ENCODE results near the gene CAV3. TPM values are rescaled to one million over a fixed set of nuclear protein-coding genes. Genes with fewer than 3 reads are reported as not detected.

The CAV3 gene
- total and polyA plus RNA-seq, 9 of the 15 experiments (the other 6 are each of a cell fraction or from before 2014, with no cell fraction given) = not detected

- no peaks in the 10 kb centered on the region for H3K36me3 ChIP-seq (ENCODE audit: control insufficient read depth, insufficient read depth, low read length)
- no peak overlapping the region for H2AFZ ChIP-seq (ENCODE audit: low read depth, low read length)
- no peak overlapping the region for H3K9ac ChIP-seq (ENCODE audit: insufficient read depth in 1 of 2, low read depth in 2 of 2, low read length in 2 of 2)
- FAIRE-seq = no peak
- ChIA-PET CTCF (ENCODE audit: low intra/inter-chr PET ratio) (no interaction called here), POLR2A (interaction anchor here (1.0 kb wide), 1 partner anchor 14 kb away, joined by 3 read pairs; no protein-coding TSS in a partner anchor)
- no peak overlapping the region for H3K4me3 ChIP-seq
- BruUV-seq (replicated peaks) = no TSS peak
- WGBS (ENCODE audit: insufficient coverage, low coverage, missing lambda C conversion rate) = under 1% methylated on average over 7 of the region's 7 CpGs
- no peaks in the 10 kb centered on the region; the same call in 1 of the 2 replicates for H4K20me1 ChIP-seq (replicated peaks; ENCODE audit: control insufficient read depth, insufficient read depth, low read length)
- peaks cover 4 to 37% of the 10 kb centered on the region in 2 experiments; a peak in 3 of 5 replicates for H3K27me3 ChIP-seq (ENCODE audit: control insufficient read depth in 2 of 2, insufficient read depth in 2 of 2, low read length in 2 of 2)
- no peak for ATAC-seq
- H3K4me1 ChIP-seq (replicated peaks in 1 of 2; ENCODE audit: control insufficient read depth in 2 of 2, insufficient read depth in 2 of 2, low read length in 2 of 2) = peaks cover under 1 to 1% of the 10 kb centered on the region in 2 experiments; a peak in 3 of 5 replicates
- DNase-seq (ENCODE audit: extremely low read depth in 1 of 4, low spot score in 3 of 4) = no peak
- H3K4me2 ChIP-seq (ENCODE audit: insufficient read depth, low read length) = no peak overlapping the region
- TF ChIP-seq ZNF239 (CRISPR knock-in tag; IDR thresholded peaks at IDR 0.05) = peak; percentile 95
- TF ChIP-seq RBM25 (IDR thresholded peaks at IDR 0.05; ENCODE audit: low read depth, low read length, severe bottlenecking) = peak; percentile 59
- TF ChIP-seq REST (IDR thresholded peaks at IDR 0.05; ENCODE audit: borderline replicate concordance) = peak; percentile 29; the same call in 1 of the 2 replicates
- TF ChIP-seq REST (CRISPR knock-in tag; IDR thresholded peaks at IDR 0.05; ENCODE audit: low read depth) = no peak
- TF ChIP-seq EP300 (IDR thresholded peaks at IDR 0.05; ENCODE audit: low read length) = no peak
- H3K27ac ChIP-seq (ENCODE audit: extremely low read depth, low read depth, low read length) = no peak overlapping the region
- no peaks in the 10 kb centered on the region for H3K9me3 ChIP-seq (replicated peaks; ENCODE audit: control insufficient read depth, insufficient read depth, low read depth, low read length)
- in situ Hi-C loops (cut with MboI) (no loop called here), intact Hi-C loops (cut with micrococcal nuclease) (no loop called here)
- no peaks in the 10 kb centered on the region for H3K79me2 ChIP-seq (ENCODE audit: control insufficient read depth, insufficient read depth, low read length)
- no peaks in the 10 kb centered on the region for H3K9me1 ChIP-seq (ENCODE audit: control insufficient read depth, insufficient read depth, low read length)
Observed at GRCh38 chr3:8746780-8747345, 13.3 kb downstream of the CAV3 start.
